Upper lobe of left lung (tissue), 6 donors: ENCODE measurements around the gene GK2. TPM values are rescaled to one million over a fixed set of nuclear protein-coding genes. Genes with fewer than 3 reads are reported as not detected.
A peak's percentile ranks its signal among the peaks of the same experiment; 100 is the strongest.

Experiments
- ATAC-seq, 2 donors: fragments of 200-7000 bp; cut with Tn5 transposase; one replicate each; pipeline ENCODE4 v1.9.1; 2022; ENCODE audit warnings: mild to moderate bottlenecking in 2 of 2, moderate library complexity in 2 of 2; ENCODE audit not compliant: low FRiP score in 2 of 2
- DNase-seq, 2 donors: peaks; one replicate each; pipeline ENCODE4 v3.0.0-alpha.2; 2019 to 2020
- H3K27ac ChIP-seq, 4 donors: fragments of 200-600 bp; sonication (generic); one replicate each; pipeline ENCODE4 v1.5.1; 2016 to 2019
- H3K27me3 ChIP-seq, 4 donors: fragments of 200-600 bp; sonication (generic); one replicate each; pipeline ENCODE4 v1.5.1; 2017 to 2019
- H3K36me3 ChIP-seq, 4 donors: fragments of 200-600 bp; sonication (generic); one replicate each; pipeline ENCODE4 v1.5.1; 2016 to 2019
- H3K4me1 ChIP-seq, 4 donors: fragments of 200-600 bp; sonication (generic); one replicate each; pipeline ENCODE4 v1.5.1; 2018 to 2019
- H3K4me3 ChIP-seq, 4 donors: fragments of 200-600 bp; sonication (generic); one replicate each; pipeline ENCODE4 v1.5.1; 2017 to 2019; ENCODE audit warnings: mild to moderate bottlenecking in 2 of 4, moderate library complexity in 1 of 4
- H3K9me3 ChIP-seq, 4 donors: fragments of 200-600 bp; sonication (generic); one replicate each; pipeline ENCODE4 v1.5.1; 2018 to 2019
- EP300 ChIP-seq, 4 donors: sonication (generic); formaldehyde crosslinking; IDR thresholded peaks; one replicate each; pipeline ENCODE4 v1.5.1; 2017; ENCODE audit warnings: antibody characterized with exemption in 4 of 4, control low read depth in 2 of 4
- POLR2A ChIP-seq, 4 donors: fragments of 450-650 bp; IDR thresholded peaks; one replicate each; pipeline ENCODE4 v1.5.1; 2016 to 2017; ENCODE audit warnings: antibody characterized with exemption in 4 of 4, mild to moderate bottlenecking in 2 of 4
- POLR2AphosphoS5 ChIP-seq, 2 donors: sonication (generic); formaldehyde crosslinking; IDR thresholded peaks; one replicate each; pipeline ENCODE4 v1.5.1; 2017; ENCODE audit warnings: antibody characterized with exemption in 2 of 2
- WGBS, 2 donors: methylation state at CpG; one replicate each; pipeline ENCODE4 v1.1.5; 2017 to 2018; 5-methylcytosine and 5-hydroxymethylcytosine counted together
- total RNA-seq, 6 donors: library from RNA; depleted of rRNA in 4 of 6; stranded (reverse); fragments of >200 nt in 4 of 6; gene quantifications; one replicate each; pipeline versions ENCODE4 v1.1.0 to v1.2.1, GENCODE V29; 2016 to 2021
- TF ChIP-seq, protein P1 (sequence below), 6 experiments: fragments of 450-650 bp in 4 of 6; fragments of 200-600 bp in 2 of 6; sonication (generic) in 2 of 6; IDR thresholded peaks; one replicate each; pipeline ENCODE4 v1.5.1; 2016 to 2019; ENCODE audit warnings: antibody characterized with exemption in 6 of 6
- donor health status: DM: no; HTN: no; CAD: no; lungs with moderate emphysema.
- donor health status: DM: no; HTN: yes; CAD: no; lungs with severe emphysema.

The GK2 gene
- total RNA-seq = not detected

DNA sequence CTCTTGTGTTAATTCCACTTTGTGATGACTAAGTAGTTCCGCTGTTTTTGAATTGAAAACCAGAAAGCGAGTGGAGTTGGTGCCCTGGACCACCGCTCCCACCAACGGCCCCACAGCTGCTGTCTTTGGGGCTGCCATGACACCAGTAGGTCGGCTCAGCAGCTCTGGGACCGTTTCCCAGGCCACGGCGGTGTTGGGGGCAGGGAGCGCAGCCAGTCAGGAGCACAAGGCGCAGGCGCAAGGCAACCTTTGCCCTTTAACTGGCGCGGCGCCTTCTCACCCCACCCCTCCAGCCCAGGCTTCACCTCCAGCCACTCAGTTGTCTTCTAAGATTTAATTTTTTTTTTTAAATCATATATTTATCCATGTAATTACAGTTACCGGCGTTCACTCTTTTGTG, at the start of gene GK2:
Gene GK2, minus strand, starts transcription at position 166 of the 400 bp plus-strand sequence. Its CDS starts 28 bp downstream, at position 138.
- H3K27ac ChIP-seq = no peak within 1 kb of the TSS
- DNase-seq = peak in 1 of 2 donors; percentile 66
- H3K36me3 ChIP-seq = no peaks in the 10 kb centered on the region
- no peaks in the 10 kb centered on the region for H3K9me3 ChIP-seq
- H3K4me3 ChIP-seq = no peak within 1 kb of the TSS
- TF ChIP-seq, protein P1, sequence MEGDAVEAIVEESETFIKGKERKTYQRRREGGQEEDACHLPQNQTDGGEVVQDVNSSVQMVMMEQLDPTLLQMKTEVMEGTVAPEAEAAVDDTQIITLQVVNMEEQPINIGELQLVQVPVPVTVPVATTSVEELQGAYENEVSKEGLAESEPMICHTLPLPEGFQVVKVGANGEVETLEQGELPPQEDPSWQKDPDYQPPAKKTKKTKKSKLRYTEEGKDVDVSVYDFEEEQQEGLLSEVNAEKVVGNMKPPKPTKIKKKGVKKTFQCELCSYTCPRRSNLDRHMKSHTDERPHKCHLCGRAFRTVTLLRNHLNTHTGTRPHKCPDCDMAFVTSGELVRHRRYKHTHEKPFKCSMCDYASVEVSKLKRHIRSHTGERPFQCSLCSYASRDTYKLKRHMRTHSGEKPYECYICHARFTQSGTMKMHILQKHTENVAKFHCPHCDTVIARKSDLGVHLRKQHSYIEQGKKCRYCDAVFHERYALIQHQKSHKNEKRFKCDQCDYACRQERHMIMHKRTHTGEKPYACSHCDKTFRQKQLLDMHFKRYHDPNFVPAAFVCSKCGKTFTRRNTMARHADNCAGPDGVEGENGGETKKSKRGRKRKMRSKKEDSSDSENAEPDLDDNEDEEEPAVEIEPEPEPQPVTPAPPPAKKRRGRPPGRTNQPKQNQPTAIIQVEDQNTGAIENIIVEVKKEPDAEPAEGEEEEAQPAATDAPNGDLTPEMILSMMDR (IDR thresholded peaks at IDR 0.05) = no peak
- TF ChIP-seq EP300 (IDR thresholded peaks at IDR 0.05) (no peak), POLR2A (IDR thresholded peaks at IDR 0.05) (no peak), POLR2AphosphoS5 (IDR thresholded peaks at IDR 0.05) (no peak)
- H3K27me3 ChIP-seq = no peaks in the 10 kb centered on the region
- no peaks in the 10 kb centered on the region for H3K4me1 ChIP-seq
- ATAC-seq = no peak
- 92 to 93% methylated on average over 16 of the region's 16 CpGs for WGBS, 2 donors

DNA sequence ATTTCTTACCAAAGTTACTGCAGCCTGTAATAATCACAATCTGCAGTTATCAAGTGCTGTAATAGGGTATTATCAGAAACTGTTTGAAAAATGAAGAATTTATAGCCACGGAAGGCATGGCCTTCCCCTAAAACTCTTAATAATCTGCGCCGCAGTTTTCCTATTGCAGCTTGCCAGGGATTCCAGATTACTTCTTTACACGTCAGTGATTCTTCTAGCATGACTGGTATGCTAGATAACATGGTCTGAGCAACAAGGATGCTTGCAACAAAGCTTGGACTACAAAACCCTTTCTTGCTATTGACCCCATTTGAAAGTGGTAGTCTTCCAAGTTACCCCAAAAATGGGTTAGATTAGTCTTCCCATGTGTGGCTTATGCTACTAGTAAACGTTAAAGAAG, 47.2 kb upstream of the GK2 start:
- DNase-seq = no peak
- Histone ChIP-seq H3K27ac (no peak overlapping the region), H3K4me1 (no peaks in the 10 kb centered on the region), H3K9me3 (no peaks in the 10 kb centered on the region), H3K36me3 (no peaks in the 10 kb centered on the region), H3K4me3 (no peak overlapping the region), H3K27me3 (no peaks in the 10 kb centered on the region)
- TF ChIP-seq POLR2A (IDR thresholded peaks at IDR 0.05) (no peak), POLR2AphosphoS5 (IDR thresholded peaks at IDR 0.05) (no peak), EP300 (IDR thresholded peaks at IDR 0.05) (no peak)
- TF ChIP-seq, protein P1 (IDR thresholded peaks at IDR 0.05) = no peak
- WGBS, 2 donors = 75 to 78% methylated on average over 5 of the region's 5 CpGs
- ATAC-seq = no peak

DNA sequence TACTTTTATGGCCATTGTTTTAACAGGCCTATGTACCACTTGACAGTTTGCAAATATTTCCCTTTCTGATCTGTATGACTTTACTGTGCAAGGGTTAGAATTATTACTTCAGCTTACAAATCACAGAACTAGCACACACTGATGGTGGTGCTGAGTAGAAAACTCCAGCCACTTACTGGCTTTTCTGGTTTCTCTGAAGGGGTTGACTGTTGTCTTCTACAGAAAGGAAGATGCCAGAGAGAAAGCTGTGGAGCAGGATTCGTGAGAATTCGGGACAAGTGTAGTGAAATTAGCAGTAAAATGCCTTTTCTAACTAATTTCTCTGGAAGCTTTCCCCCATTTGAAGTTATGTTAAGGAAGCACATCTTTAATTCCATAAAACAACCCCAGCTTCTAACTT, 46.6 kb upstream of the GK2 start:
- 67 to 81% methylated on average over 2 of the region's 2 CpGs for WGBS, 2 donors
- DNase-seq (no peak), ATAC-seq (no peak)
- Histone ChIP-seq H3K9me3 (no peaks in the 10 kb centered on the region), H3K36me3 (no peaks in the 10 kb centered on the region), H3K27me3 (no peaks in the 10 kb centered on the region), H3K4me1 (no peaks in the 10 kb centered on the region), H3K27ac (no peak overlapping the region), H3K4me3 (no peak overlapping the region)
- no peak for TF ChIP-seq EP300 (IDR thresholded peaks at IDR 0.05)
- no peak for TF ChIP-seq POLR2AphosphoS5 (IDR thresholded peaks at IDR 0.05)
- TF ChIP-seq, protein P1 (IDR thresholded peaks at IDR 0.05) = no peak
- no peak for TF ChIP-seq POLR2A (IDR thresholded peaks at IDR 0.05)

DNA sequence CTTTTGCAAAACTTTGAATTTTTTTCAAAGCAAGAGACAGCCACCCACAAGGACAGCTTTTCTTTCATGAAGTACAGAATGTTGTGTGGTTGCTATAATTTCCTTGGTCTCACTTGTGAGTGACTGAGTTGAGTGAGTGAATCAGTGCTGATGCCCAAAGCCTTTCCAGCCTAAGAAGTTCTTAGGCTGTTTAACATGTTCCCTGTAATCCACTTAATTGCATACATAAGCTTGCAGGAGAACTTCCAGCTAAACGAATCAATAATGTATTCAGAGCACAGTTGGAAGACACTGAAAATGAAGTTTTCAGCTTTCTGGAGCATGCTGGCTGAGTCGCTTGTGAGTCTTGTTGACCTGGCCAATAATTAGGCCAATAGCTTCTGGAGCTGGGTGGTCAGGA, 42.0 kb upstream of the GK2 start:
- TF ChIP-seq POLR2AphosphoS5 (IDR thresholded peaks at IDR 0.05) (no peak), EP300 (IDR thresholded peaks at IDR 0.05) (no peak), POLR2A (IDR thresholded peaks at IDR 0.05) (no peak)
- TF ChIP-seq, protein P1 (IDR thresholded peaks at IDR 0.05) = no peak
- no peak overlapping the region for H3K4me3 ChIP-seq
- no peak overlapping the region for H3K27ac ChIP-seq
- ATAC-seq = no peak
- WGBS, 2 donors = 76 to 83% methylated on average over 2 of the region's 2 CpGs
- DNase-seq = no peak
- H3K27me3 ChIP-seq = no peaks in the 10 kb centered on the region
- H3K36me3 ChIP-seq = no peaks in the 10 kb centered on the region
- H3K9me3 ChIP-seq = no peaks in the 10 kb centered on the region
- H3K4me1 ChIP-seq = no peaks in the 10 kb centered on the region

DNA sequence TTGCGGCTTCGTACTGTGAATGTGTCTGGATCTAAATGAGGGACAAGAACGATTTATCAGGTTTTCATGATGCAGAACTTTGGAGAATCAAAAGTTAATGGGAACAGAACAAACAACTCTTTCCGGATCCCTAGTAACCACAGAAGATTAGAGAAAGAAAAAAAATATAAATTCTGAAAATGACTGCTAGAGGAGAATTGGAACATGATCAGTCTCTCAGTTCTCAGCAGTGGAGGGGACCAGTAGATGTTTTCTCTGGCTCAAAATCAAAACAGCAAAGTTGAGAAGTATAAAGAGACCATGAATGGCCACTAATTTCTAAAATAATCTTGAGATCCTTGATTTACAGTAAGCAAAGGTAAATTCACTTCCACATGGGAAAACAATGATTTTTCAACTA, 38.1 kb upstream of the GK2 start:
- WGBS, 2 donors = 83 to 88% methylated on average over 4 of the region's 4 CpGs

More for the DNA sequence above, 38.1 kb upstream of the GK2 start:
- no peak for DNase-seq
- no peaks in the 10 kb centered on the region for H3K4me1 ChIP-seq
- no peaks in the 10 kb centered on the region for H3K36me3 ChIP-seq
- H3K27ac ChIP-seq = no peak overlapping the region
- no peak for TF ChIP-seq EP300 (IDR thresholded peaks at IDR 0.05)
- H3K27me3 ChIP-seq = no peaks in the 10 kb centered on the region
- no peak for ATAC-seq
- no peak overlapping the region for H3K4me3 ChIP-seq
- no peaks in the 10 kb centered on the region for H3K9me3 ChIP-seq
